ENCODE data around the gene MTERF2.

DNA sequence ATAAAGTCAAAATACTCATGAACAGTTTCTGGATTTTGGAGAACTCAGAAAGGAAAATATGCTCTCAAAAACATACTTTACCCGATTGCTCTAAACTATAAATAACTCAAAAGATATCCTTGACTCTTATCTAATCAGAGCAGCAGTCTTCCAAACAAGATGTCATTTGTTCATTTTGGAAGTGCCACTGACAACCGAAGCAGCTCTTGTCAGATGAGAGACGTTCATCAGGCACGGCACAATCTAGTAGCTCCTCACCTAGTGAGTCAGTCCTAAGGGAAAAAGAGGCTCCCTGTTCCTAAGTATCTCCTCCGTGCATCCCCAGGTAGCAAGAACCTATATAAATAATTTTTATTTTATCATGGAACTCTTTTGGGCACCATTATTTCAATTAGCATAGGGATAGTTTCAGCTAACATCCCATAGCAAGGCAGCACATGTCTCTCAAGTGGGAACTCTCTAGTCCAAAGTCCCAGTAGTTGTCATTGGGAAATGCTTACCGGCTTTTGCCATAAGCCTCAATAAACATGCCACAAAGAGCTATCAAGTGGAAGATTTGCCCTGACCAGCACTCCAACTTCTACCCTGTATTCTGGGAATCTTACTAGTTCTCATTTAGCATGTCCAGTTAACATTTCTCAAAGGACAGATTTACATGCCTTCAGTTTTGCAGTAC, 45.3 kb downstream of the MTERF2 start:
- TF ChIP-seq CTCF (IDR thresholded peaks at IDR 0.05): no peak
- no peak for TF ChIP-seq POLR2A (IDR thresholded peaks at IDR 0.05; ENCODE audit: low read depth)
